Ishikawa (cell line): ENCODE measurements around the gene MBNL1.

Experiments
- CREB1 ChIP-seq: IDR thresholded peaks from 2 replicates; pipeline ENCODE4 v1.6.1; 2012; ENCODE audit warnings: low read depth
- EP300 ChIP-seq: IDR thresholded peaks from 2 replicates; pipeline ENCODE4 v1.6.1; 2012; ENCODE audit warnings: borderline replicate concordance
- MAX ChIP-seq: IDR thresholded peaks from 2 replicates; pipeline ENCODE4 v1.6.1; 2012
- NFIC ChIP-seq: IDR thresholded peaks from 2 replicates; pipeline ENCODE4 v1.6.1; 2012
- RAD21 ChIP-seq: IDR thresholded peaks from 2 replicates; pipeline ENCODE4 v1.6.1; 2012; ENCODE audit warnings: low read depth
- TCF12 ChIP-seq: IDR thresholded peaks from 2 replicates; pipeline ENCODE4 v1.6.1; 2012; ENCODE audit warnings: low read depth

DNA sequence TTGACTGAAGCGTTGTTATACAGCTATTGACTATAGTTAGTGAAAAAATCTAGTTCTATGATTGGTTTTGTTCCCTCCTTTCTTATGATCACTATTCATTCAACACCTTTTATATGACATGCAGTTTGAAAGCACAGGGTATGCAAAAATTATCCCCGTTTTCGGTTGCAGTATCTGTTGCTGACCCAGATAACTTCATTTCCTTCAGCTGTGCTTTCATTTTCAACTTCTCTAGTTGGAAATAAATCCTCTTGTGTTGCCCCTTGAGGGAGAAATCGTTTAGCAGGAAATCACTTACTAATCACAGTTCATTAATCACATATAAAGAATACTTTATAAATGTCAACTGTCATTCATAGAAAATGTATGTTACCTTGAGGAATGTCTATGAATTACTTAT, 55.1 kb downstream of the MBNL1 start:
- TF ChIP-seq RAD21 (no peak), TCF12 (no peak), NFIC (no peak), CREB1 (no peak), MAX (no peak), EP300 (no peak)
